Measurements from ENCODE around the gene ZNHIT2.
"Not testable (repeated sequence)": the region's sequence is repeated elsewhere in the genome, so short reads cannot be mapped to it uniquely, and the experiment has no call there.

ZNHIT2 gene

GRCh38 chr11:65117206-65118096 is at the start of gene ZNHIT2:
ZNHIT2 (minus strand) TSS chr11:65117701; CDS start chr11:65117653, 48 bp downstream.
- DNase-seq: peak; percentile 98

GRCh38 chr11:65166893-65167292 is 49.4 kb upstream of the ZNHIT2 start:
- DNase-seq: no peak

GRCh38 chr11:65165410-65166317 is 48.2 kb upstream of the ZNHIT2 start:
- no peak for DNase-seq

DNA sequence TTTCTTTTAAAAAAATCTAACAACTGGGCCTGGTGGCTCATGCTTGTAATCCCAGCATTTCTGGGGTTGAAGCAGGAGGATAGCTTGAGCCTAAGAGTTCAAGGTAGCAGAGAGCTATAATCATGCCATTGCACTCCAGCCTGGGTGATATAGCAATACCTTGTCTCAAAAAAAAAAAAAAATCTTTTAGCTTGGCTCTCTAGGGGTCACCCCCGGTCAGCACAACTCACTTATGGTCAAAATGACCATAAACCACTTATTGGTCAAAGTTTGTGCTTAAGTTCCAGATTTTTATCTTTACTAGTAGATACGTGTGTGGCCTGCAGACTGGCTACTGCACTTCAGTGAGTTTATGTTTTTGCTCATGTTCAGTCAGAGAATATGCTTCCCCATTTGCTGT is 46.2 kb upstream of the ZNHIT2 start:
- no peak for DNase-seq

DNA sequence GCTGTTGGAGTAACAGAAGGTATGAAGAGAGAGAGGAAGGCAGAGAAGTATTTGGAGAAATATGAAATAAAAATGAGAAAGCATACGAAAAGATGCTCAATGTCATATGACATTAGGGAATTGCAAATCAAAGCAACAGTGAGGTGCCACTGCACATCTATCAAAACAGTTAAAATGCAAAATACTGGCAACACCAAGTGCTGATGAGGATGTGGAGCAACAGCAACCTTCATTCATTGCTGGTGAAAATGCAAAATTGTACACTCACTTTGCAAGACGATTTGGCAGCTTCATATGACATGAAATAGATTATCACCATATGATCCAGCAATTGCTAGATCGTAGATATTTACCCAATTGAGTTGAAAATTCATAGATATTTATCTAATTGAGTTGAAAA is 43.1 kb upstream of the ZNHIT2 start:
- no peak for DNase-seq

GRCh38 chr11:65159012-65159411 is 41.5 kb upstream of the ZNHIT2 start:
- no peak for DNase-seq

GRCh38 chr11:65157336-65157735 is 39.8 kb upstream of the ZNHIT2 start:
- no peak for DNase-seq

DNA sequence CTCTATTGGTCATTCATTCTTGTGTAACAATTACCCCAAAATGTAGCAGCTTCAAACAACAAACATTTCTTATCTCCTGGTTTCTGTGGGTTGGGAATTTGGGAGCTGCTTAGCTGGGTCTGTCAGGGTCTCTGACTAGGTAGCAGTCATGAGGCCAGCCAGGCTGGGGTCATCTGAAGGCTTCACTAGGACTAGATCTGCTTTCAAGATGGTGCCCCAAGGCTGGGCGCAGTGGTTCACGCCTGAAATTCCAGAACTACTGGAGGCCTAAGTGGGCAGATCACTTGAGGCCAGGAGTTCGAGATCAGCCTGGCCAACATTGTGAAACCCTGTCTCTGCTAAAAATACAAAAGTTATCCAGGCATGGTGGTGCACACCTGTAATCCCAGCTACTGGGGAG is 39.4 kb upstream of the ZNHIT2 start:
- no peak for DNase-seq

- DNase-seq: no peak
Measured at GRCh38 chr11:65156256-65156655, 38.8 kb upstream of the ZNHIT2 start.

- no peak for DNase-seq
Measured at GRCh38 chr11:65152122-65152521, 34.6 kb upstream of the ZNHIT2 start.

- no peak for DNase-seq
Measured at GRCh38 chr11:65151331-65151899, 33.9 kb upstream of the ZNHIT2 start.

DNA sequence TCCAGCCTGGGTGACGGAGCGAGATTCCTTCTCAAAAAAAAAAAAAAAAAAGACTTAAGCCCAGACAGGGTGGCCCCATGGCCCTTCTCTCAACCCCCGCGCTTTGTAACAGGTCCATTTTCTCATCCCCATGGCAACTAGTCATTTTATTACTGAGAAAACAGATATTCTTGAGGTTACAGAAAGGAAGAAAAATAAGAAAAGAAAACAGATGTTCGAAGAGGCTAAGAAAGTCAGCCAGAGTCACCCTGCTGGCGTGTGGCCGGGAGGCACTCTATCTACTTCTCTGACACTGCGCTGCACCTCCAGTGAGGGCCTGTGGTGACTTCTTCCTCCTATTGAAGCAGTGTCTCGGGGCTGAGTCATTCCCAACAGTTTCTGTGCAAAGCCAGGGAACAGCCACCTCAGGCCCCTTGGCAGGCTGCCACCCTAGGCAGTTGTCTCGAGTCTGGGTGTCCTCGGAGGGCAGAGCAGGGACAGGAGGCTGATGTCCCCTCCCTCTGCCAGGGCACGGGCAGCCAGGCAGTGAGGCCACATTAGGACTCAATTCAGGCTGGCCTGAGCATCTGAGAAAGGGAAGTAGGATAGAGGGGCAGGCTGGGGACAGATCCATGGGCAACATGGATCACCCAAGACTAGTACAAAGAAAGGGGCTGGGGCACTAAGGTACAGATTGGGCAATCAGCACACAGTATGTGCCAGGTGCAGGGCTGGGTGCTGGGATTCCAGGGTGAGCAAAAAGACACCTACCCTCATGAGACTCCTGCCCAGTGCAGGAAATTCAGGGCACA is 33.2 kb upstream of the ZNHIT2 start:
- peak; percentile 58 for DNase-seq

- not testable (repeated sequence) for DNase-seq
Measured at GRCh38 chr11:65150131-65150508, 32.6 kb upstream of the ZNHIT2 start.

GRCh38 chr11:65148657-65149056 is 31.2 kb upstream of the ZNHIT2 start:
- no peak for DNase-seq

GRCh38 chr11:65147352-65148075 is 30.0 kb upstream of the ZNHIT2 start:
- DNase-seq: no peak

- no peak for DNase-seq
Measured at GRCh38 chr11:65141896-65142494, 24.5 kb upstream of the ZNHIT2 start.

DNA sequence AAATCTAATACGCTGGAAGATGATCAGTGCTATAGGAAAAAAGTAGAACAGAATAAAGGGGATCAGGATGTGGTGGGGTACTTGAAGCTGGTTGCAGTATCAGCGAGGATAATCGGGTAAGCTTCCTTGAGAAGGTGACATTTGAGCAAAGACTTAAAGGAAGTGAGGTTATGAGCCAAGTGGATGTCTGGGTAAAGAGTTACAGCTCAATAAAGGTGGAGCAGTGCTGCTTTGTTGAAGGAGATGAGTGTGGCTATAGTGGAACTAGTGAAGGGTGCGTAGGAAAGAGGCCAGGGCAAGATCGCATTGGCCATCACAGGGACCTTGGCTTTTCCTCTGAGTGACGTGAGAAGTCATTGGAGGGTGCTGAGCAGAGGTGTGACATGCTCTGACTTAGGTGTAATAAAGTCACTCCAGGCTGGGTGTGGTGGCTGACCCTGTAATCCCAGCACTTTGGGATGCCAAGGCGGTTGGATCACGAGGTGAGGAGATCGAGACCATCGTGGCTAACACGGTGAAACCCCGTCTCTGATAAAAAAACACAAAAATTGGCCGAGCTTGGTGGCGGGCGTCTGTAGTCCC is 19.1 kb upstream of the ZNHIT2 start:
- no peak for DNase-seq

- DNase-seq: no peak
Measured at GRCh38 chr11:65135633-65136145, 18.2 kb upstream of the ZNHIT2 start.

- DNase-seq: peak; percentile 98
Measured at GRCh38 chr11:65134952-65135632, 17.6 kb upstream of the ZNHIT2 start.

All from kidney glomerular epithelial cell (primary cell).